H54 (cell line): ENCODE results near the gene MISP3.
"Not testable (repeated sequence)": the region's sequence is repeated elsewhere in the genome, so short reads cannot be mapped to it uniquely, and the experiment has no call there.

Source experiments
- DNase-seq: peaks from one replicate; pipeline ENCODE4 v3.0.0; 2011; ENCODE audit warnings: low spot score, mixed read lengths; ENCODE audit not compliant: insufficient read length
- FAIRE-seq: peaks from 3 replicates; lab custom pipeline; 2011; peaks lifted over from hg19 to GRCh38; lab: Jason Lieb, UNC
- POLR2A ChIP-seq: IDR thresholded peaks from 2 replicates; pipeline ENCODE4 v1.6.1; 2011; ENCODE audit warnings: low read depth, mild to moderate bottlenecking, low read length

The MISP3 gene

DNA sequence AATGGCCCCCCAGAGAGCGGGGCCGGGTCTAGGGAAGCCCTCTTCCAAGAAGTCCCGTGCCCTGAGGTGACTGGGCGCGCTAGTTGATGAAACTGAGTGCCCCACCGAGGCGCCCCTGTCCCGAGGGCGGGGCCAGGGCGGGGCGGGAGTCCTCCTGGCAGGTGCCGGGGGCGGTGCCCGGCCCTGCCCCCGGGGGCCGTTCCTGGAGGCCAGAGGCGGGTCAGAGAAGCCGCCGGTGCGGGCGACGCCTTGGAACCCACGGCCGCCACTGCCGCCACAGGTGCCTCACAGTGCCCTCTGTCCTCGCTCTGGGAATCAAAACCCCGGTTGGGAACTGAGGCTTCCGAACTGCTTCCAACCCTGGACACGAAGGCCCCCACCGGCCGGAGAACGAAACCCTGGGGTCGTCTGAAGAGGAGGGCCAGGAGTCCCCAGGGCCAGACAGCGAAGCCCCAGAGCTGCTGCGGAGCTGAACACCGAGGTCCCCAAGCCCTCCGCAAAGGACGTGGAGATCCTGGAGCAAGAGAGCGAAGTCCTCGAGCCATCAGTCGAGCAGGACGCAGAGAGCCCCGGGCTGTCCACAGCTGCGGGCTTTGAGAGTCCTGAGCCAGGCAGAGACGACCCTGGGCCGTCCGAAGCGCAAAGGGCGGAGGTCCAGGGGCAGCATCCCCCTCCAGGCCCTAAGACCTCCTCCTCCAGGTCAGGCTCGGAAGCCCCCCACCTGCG lies at the start of gene MISP3:
MISP3 (plus strand) TSS at position 252 of the 726 bp plus-strand sequence. CDS start 524 bp downstream, outside the sequence.
- no peak for TF ChIP-seq POLR2A
- FAIRE-seq (no peak), DNase-seq (no peak)

DNA sequence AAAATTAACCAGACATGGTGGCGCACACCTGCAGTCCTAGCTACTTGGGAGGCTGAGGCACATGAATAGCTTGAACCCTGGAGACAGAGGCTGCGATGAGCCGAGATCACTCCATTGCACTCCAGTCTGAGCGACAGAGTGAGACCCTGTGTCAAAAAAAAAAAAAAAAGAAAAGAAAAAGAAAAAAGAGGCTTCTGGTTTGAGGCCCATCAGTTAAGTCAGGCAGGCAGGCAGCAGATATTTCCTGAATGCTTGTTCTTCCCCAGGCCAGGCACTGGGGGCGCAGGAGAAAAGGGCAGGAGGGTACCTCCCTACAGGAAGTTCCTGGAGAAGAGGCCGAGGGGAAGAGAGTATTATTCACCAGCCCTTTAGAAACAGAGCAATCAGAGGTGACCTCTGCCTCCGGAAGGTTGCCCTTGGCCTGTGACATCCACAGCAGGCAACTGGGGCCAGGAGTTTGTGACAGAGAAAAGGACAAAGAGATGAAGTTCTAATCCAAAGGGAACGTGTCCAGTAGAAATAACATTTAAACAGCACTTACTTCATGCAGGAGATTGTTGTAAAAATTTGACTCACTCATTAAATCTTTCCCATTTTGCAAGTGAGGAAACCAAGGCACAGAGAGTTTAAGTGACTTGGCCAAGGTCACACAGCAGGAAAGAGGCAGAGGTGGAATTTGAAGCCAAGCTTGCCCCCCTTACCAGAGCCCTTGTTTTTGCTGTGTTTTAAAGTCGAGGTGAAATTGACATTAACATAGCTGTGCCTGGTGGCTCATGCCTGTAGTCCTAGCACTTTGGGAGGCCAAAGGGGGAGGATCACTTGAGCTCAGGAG lies 49.0 kb upstream of the MISP3 start:
- DNase-seq (peak; percentile 63), FAIRE-seq (peak; percentile 23)
- TF ChIP-seq POLR2A = no peak

DNA sequence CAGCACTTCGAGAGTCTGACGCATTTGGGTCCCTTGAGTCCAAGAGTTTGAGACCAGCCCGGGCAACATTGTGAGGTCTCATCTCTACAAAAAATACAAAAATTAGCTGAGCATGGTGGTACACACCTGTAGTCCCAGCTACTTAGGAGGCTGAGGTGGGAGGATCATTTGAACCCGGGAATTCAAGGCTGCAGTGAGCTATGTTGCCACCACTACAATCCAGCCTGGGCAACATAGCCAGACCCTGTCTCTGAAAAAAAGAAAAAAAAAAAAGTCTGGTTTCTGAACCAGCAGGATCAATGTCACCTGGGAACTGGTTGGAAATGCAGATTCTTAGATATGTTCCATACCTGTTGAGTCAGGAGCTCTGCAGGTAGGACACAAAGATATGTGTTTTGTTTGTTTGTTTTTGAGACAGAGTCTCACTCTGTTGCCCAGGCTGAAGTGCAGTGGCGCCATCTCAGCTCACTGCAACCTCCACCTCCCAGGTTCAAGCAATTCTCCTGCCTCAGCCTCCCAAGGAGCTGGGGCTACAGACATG lies 45.9 kb upstream of the MISP3 start:
- not testable (repeated sequence) for DNase-seq, FAIRE-seq

DNA sequence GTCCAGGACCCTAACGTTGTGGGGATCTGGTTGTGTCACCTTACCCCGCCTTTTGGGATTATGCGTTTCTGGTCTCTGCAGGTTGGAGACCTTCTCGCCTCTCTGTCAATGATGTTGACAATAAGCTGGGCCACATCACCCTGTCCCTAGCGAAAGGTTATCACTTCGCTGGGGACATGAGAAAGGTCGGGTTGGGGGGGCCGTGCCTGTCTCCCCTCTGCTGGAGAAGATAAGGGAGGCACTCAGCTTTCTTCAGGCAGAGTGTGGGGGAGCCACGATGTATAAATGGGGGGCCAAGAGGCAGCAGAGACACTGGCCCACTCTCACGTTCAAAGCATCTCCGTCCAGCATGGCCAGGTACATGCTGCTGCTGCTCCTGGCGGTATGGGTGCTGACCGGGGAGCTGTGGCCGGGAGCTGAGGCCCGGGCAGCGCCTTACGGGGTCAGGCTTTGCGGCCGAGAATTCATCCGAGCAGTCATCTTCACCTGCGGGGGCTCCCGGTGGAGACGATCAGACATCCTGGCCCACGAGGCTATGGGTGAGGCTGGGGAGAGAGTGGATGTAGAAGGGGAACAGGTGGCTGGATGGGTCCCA lies 44.6 kb upstream of the MISP3 start, which contains the start of gene RLN3:
RLN3 (plus strand) TSS at position 293 of the 595 bp plus-strand sequence; CDS start at position 350, 57 bp downstream.
- DNase-seq (no peak), FAIRE-seq (no peak)
- no peak for TF ChIP-seq POLR2A

DNA sequence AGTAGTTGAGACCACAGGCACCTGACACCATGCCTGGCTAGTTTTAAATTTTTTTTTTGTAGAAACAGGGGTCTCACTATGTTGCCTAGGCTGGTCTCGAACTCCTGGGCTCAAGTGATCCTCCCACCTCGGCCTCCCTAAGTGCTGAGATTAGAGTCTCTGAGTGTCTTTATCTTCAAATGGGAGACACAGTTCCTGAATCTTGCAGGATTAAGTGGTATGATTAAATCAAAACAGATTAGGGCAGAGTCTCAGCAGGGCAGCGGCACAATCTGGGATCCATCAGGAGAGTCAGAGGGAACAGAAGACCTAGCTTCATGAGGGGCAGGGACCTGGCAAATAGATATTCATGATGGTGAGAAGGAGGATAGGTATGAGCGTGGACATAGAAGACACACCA lies 43.7 kb upstream of the MISP3 start:
- DNase-seq = no peak
- TF ChIP-seq POLR2A = no peak
- FAIRE-seq = no peak

DNA sequence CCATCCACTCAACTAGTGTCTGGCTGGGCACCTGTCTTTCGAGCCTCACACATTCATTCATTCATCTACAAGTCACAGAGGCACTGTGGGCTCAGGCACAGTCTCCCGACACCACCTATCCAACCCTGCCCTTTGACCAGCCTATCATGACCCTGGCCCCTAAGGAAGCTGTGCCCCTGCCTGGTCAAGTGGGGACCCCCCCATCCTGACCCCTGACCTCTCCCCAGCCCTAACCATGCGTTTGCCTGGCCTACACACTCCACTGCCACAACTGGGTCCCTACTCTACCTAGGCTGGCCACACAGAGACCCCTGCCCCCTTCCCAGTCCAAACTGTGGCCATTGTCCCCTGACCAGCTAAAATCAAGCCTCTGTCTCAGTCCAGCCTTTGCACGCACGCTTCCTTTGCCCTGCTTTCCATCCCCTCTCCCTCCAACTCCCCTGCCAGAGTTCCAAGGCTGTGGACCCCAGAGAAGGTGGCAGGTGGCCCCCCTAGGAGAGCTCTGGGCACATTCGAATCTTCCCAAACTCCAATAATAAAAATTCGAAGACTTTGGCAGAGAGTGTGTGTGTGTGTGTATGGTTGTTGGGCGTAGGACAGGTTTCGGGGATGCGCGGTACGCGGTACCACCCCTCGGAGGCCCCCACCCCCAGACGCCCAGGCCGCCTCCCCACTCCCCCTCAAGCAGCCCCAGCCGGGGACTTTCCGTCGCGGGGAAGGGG lies 41.4 kb upstream of the MISP3 start:
- FAIRE-seq = no peak
- no peak for DNase-seq
- no peak for TF ChIP-seq POLR2A

DNA sequence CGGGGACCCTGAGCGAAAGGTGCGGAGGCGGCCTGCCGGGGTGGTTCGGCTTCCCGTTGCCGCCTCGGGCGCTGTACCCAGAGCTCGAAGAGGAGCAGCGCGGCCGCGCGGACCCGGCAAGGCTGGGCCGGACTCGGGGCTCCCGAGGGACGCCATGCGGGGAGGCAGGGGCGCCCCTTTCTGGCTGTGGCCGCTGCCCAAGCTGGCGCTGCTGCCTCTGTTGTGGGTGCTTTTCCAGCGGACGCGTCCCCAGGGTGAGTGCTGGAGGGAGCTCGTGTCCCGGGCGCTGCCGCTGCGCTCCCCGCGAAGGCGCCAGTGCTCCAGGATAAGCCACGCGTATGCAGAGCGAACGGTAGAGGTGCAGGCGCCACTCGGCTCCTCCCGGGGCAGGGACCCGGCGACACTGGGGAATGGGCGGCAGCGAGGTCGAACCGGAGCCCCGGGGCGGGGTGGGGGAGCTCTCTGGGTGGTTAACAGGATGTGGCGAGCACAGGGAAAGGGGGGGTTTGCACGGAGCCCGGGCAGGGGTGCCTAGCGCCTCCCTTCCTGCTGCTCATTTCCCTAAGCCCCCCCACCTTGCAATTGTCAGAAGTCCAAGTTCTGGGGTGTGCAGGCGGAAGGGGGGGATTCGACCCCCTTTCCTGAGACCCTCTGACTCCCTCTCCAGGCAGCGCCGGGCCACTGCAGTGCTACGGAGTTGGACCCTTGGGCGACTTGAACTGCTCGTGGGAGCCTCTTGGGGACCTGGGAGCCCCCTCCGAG lies 40.7 kb upstream of the MISP3 start, which contains the start of gene IL27RA:
IL27RA (plus strand) TSS at position 44 of the 762 bp plus-strand sequence; CDS start at position 155, 111 bp downstream.
- TF ChIP-seq POLR2A = no peak
- FAIRE-seq (no peak), DNase-seq (peak; percentile 36)

DNA sequence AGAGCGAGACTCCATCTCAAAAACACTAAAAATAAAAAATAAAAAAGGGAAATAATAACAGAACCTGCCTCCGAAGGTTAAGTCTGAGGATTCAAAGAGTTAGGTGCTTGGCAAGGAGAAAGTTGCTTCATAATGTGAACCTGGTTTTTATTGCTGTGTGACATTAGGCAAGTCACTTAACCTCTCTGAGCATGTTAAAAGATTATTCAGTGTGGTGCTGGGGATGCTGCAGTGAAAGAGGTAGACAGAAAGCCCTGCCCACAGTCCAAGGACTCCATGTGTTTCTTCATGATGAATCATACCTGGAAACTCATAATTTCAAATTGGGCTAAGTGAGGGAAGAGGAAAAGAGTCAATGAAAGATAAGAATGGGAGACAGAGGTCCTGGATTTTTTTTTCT lies 38.6 kb upstream of the MISP3 start:
- DNase-seq = no peak
- FAIRE-seq = no peak

DNA sequence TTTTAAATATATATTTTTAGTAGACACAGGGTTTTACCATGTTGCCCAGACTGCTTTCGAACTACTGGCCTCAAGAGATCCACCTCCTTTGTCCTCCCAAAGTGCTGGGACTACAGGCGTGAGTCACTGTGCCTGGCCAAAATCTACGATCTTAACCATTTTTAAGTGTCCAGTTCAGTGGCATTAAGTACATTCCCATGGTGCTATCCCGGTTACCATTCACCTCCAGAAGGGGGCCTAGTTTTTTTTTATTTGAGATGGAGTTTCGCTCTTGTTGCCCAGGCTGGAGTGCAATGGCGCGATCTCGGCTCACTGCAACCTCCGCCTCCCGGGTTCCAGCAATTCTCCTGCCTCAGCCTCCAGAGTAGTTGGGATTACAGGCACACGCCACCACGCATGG lies 37.4 kb upstream of the MISP3 start:
- not testable (repeated sequence) for FAIRE-seq, DNase-seq

More for the DNA sequence above, 38.6 kb upstream of the MISP3 start:
- no peak for TF ChIP-seq POLR2A

DNA sequence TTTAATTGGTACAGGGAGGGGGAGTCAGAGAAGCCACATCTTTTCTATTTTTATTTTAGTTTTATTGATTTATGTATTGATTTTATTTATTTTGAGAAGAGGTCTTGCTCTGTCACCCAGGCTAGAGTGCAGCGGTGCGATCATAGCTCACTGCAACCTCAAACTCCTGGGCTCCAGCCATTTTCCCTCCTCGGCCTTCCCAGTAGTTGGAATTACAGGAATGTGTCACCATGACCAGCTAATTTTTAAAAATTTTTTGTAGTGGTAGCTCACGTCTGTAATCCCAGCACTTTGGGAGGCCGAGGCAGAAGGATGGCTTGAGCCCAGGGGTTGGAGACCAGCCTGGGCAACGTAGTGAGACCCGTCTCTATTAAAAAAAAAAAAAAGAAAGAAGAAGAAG lies 36.9 kb upstream of the MISP3 start:
- TF ChIP-seq POLR2A = no peak
- no peak for FAIRE-seq
- DNase-seq = no peak

DNA sequence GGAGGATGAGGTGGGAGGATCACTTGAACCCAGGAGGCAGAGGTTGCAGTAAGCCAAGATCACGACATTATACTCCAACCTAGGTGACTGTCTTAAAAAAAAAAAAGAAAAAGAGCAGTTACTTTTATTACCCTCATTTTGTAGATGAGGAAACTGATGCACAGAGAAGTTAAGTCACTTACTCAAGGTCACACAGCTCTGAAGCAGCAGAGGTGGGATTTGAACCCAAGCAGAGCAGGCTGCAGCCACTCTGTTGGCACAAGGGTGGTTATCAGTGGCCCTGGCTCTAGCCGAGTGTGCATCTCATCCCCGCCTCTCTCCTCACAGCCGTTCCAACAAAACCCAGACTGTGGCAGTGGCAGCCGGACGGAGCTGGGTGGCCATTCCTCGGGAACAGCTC lies 33.4 kb upstream of the MISP3 start:
- DNase-seq (no peak), FAIRE-seq (no peak)
- TF ChIP-seq POLR2A = no peak

DNA sequence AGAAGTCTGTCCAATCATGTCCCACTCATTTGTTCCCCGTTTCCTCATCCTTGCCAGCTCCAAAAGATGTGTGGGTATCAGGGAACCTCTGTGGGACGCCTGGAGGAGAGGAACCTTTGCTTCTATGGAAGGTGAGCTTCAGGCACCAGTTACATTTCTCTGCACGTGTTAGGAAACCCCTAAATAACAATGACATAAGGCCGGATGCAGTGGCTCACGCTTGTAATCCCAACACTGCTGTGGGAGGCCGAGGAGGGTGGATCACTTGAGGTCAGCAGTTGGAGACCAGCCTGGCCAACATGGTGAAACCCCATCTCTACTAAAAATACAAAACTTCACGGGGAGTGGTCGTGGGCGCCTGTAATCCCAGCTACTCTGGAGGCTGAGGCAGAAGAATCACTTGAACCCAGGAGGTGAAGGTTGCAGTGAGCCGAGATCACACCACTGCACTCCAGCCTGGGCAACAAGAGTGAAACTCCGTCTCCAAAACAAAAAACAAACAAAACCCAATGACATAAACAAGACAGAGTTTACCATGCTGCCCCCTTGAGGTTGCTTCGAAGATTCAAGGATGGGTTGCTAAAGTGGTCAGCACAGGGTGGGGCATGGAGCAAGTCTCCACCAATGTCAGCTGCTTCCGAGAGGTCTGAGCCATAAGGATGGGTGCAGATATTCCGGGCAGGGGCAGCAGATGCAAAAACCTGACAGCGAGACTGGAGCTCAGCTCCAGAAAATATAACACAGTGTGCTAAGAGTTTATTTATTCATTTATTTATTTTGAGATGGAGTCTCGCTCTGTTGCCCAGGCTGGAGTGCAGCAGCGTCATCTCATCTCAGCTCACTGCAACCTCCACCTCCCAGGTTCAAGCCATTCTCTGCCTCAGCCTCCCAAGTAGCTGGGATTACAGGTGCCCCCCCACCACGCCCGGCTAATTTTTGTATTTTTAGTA lies 29.7 kb upstream of the MISP3 start:
- not testable (repeated sequence) for FAIRE-seq
- peak; percentile 60 for DNase-seq

DNA sequence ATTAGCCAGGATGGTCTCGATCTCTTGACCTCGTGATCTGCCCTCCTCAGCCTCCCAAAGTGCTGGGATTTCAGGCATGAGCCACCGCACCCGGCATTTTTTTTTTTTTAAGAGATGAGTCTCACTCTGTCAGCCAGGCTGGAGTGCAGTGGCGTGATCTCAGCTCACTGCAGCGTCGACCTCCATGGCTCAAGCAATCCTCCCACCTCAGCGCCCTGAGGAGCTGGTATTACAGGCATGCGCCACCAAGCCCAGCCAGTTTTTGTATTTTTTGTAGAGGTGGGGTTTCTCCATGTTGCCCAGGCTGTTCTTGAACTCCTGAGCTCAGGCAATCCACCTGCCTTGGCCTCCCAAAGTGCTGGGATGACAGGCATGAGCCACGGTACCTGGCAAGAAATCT lies 24.7 kb upstream of the MISP3 start:
- FAIRE-seq, DNase-seq: not testable (repeated sequence)
